Esophagus muscularis mucosa (tissue), 4 donors: ENCODE measurements around the gene PQBP1. TPM values are rescaled to one million over a fixed set of nuclear protein-coding genes. Genes with fewer than 3 reads are reported as not detected.

Experiments used
- DNase-seq: peaks from one replicate; pipeline ENCODE4 v3.0.0-alpha.2; 2017; ENCODE audit errors: extremely low spot score
- H3K27ac ChIP-seq, 4 donors: fragments of 200-600 bp; sonication (generic); replicated peaks in 1 of 4; 1 replicate in 3 of 4; 2 replicates in 1 of 4; pipeline ENCODE4 v1.5.1; 2016 to 2019; ENCODE audit warnings: mild to moderate bottlenecking in 1 of 4
- H3K27me3 ChIP-seq, 4 donors: fragments of 200-600 bp; sonication (generic); one replicate each; pipeline versions ENCODE4 v1.5.1 to v1.6.0; 2016 to 2019
- H3K36me3 ChIP-seq, 4 donors: fragments of 200-600 bp; sonication (generic); one replicate each; pipeline ENCODE4 v1.5.1; 2016 to 2019
- H3K4me1 ChIP-seq, 4 donors: fragments of 200-600 bp; sonication (generic); one replicate each; pipeline ENCODE4 v1.5.1; 2016 to 2019
- H3K4me3 ChIP-seq, 4 donors: fragments of 200-600 bp; sonication (generic); 1 replicate in 2 of 4; 2 replicates in 2 of 4; pipeline ENCODE4 v1.5.1; 2016 to 2019; ENCODE audit warnings: mild to moderate bottlenecking in 4 of 4, moderate library complexity in 1 of 4
- H3K9me3 ChIP-seq, 4 donors: fragments of 200-600 bp; sonication (generic); 1 replicate in 3 of 4; 2 replicates in 1 of 4; pipeline ENCODE4 v1.5.1; 2016 to 2019
- CTCF ChIP-seq, 3 experiments: fragments of 200-600 bp in 2 of 3; fragments of 450-650 bp in 1 of 3; sonication (generic) in 2 of 3; IDR thresholded peaks; one replicate each; pipeline ENCODE4 v1.5.1; 2017 to 2019; ENCODE audit warnings: antibody characterized with exemption in 3 of 3, mild to moderate bottlenecking in 2 of 3, moderate library complexity in 1 of 3
- EP300 ChIP-seq: sonication (generic); formaldehyde crosslinking; IDR thresholded peaks from one replicate; pipeline ENCODE4 v1.6.1; 2017; ENCODE audit warnings: antibody characterized with exemption
- POLR2A ChIP-seq: fragments of 450-650 bp; IDR thresholded peaks from one replicate; pipeline ENCODE4 v1.6.1; 2017; ENCODE audit warnings: antibody characterized with exemption, moderate library complexity, mild to moderate bottlenecking, low read depth
- POLR2AphosphoS5 ChIP-seq, 2 donors: sonication (generic); formaldehyde crosslinking; IDR thresholded peaks; one replicate each; pipeline ENCODE4 v1.6.1; 2017; ENCODE audit warnings: antibody characterized with exemption in 2 of 2
- WGBS: methylation state at CpG from one replicate; pipeline ENCODE4 v1.1.5; 2018; 5-methylcytosine and 5-hydroxymethylcytosine counted together
- intact Hi-C: fragments of 100-400 bp; cut with DNase I; formaldehyde crosslinking; loops from one replicate; pipeline ENCODE4 v1.15.1; 2023
- total RNA-seq, 4 donors: library from RNA; depleted of rRNA; stranded (reverse); fragments of >200 nt; gene quantifications; one replicate each; pipeline versions ENCODE4 v1.1.0 to v1.2.1, GENCODE V29; 2016

The PQBP1 gene
- total RNA-seq, 4 donors from 2014 or later: 53.6 to 81.3 (median 72.0) TPM

GRCh38 chrX:48890934-48891401 is 6.8 kb upstream of the PQBP1 start:
- Histone ChIP-seq H3K27me3 (no peaks in the 10 kb centered on the region), H3K27ac (peak overlapping the region; percentile 80 to 84 (median 82)), H3K9me3 (no peaks in the 10 kb centered on the region), H3K4me1 (peaks cover 0 to 15% (median 12%) of the 10 kb centered on the region in 4 donors), H3K4me3 (peak overlapping the region; percentile 68 to 70 (median 69)), H3K36me3 (peaks cover 0 to 15% (median 11%) of the 10 kb centered on the region in 4 donors)
- TF ChIP-seq EP300: no peak
- no peak for TF ChIP-seq CTCF (IDR thresholded peaks at IDR 0.05)
- TF ChIP-seq POLR2AphosphoS5 (IDR thresholded peaks at IDR 0.05): no peak
- no peak for TF ChIP-seq POLR2A
- no peak for DNase-seq
- WGBS: 55% methylated on average over 19 of the region's 35 CpGs
- intact Hi-C loops: loop anchor here (5.0 kb wide), 1 partner anchor 89 kb away; the partner anchor contains the start of gene HDAC6

GRCh38 chrX:48891402-48892288 is 6.1 kb upstream of the PQBP1 start:
- Histone ChIP-seq H3K36me3 (peaks cover 0 to 15% (median 11%) of the 10 kb centered on the region in 4 donors), H3K4me3 (peak overlapping the region; percentile 68 to 70 (median 69)), H3K27ac (peak overlapping the region; percentile 80 to 84 (median 82)), H3K9me3 (no peaks in the 10 kb centered on the region), H3K27me3 (no peaks in the 10 kb centered on the region), H3K4me1 (peaks cover 4 to 22% (median 19%) of the 10 kb centered on the region in 4 donors)
- DNase-seq: peak; percentile 95
- intact Hi-C loops: loop anchor here (5.0 kb wide), 1 partner anchor 89 kb away; the partner anchor contains the start of gene HDAC6
- TF ChIP-seq EP300 (no peak), POLR2AphosphoS5 (IDR thresholded peaks at IDR 0.05) (peak; percentile 53 to 79), CTCF (IDR thresholded peaks at IDR 0.05) (peak; percentile 40 to 53 (median 50)), POLR2A (no peak)
- 41% methylated on average over 39 of the region's 68 CpGs for WGBS

GRCh38 chrX:48892896-48893295 is 4.8 kb upstream of the PQBP1 start:
- TF ChIP-seq CTCF (IDR thresholded peaks at IDR 0.05) (no peak), POLR2AphosphoS5 (IDR thresholded peaks at IDR 0.05) (no peak)
- no peaks in the 10 kb centered on the region for H3K9me3 ChIP-seq
- H3K36me3 ChIP-seq: peaks cover 0 to 15% (median 11%) of the 10 kb centered on the region in 4 donors
- H3K4me1 ChIP-seq: peaks cover 6 to 24% (median 22%) of the 10 kb centered on the region in 4 donors
- no peaks in the 10 kb centered on the region for H3K27me3 ChIP-seq
- no peak for DNase-seq
- intact Hi-C loops: loop anchor here (5.0 kb wide), 1 partner anchor 91 kb away; the partner anchor contains the start of gene HDAC6
- no peak overlapping the region for H3K4me3 ChIP-seq
- H3K27ac ChIP-seq: no peak overlapping the region
- WGBS: 64% methylated on average over 4 of the region's 4 CpGs

- intact Hi-C loops: loop anchor here (5.0 kb wide), 1 partner anchor 91 kb away; the partner anchor contains the start of gene HDAC6
- no peaks in the 10 kb centered on the region for H3K27me3 ChIP-seq
- no peak for DNase-seq
- peaks cover 0 to 15% (median 11%) of the 10 kb centered on the region in 4 donors for H3K36me3 ChIP-seq
- H3K9me3 ChIP-seq: no peaks in the 10 kb centered on the region
- no peak overlapping the region for H3K27ac ChIP-seq
- H3K4me1 ChIP-seq: peaks cover 6 to 29% (median 27%) of the 10 kb centered on the region in 4 donors
- no peak overlapping the region for H3K4me3 ChIP-seq
- WGBS: 69% methylated on average over 16 of the region's 16 CpGs
- no peak for TF ChIP-seq POLR2A
- TF ChIP-seq EP300: no peak
- TF ChIP-seq POLR2AphosphoS5 (IDR thresholded peaks at IDR 0.05): no peak
- TF ChIP-seq CTCF (IDR thresholded peaks at IDR 0.05): no peak
These were observed 4.0 kb upstream of the PQBP1 start for GRCh38 chrX:48893556-48894348.
